ENCODE measurements around the gene MMP8. TPM values are rescaled to one million over a fixed set of nuclear protein-coding genes. Genes with fewer than 3 reads are reported as not detected.

The MMP8 gene
- total RNA-seq, 1 experiment from 2014 or later: not detected

GRCh38 chr11:102722821-102723220 is 1.9 kb downstream of the MMP8 start (continued):
- no peak for TF ChIP-seq REST (IDR thresholded peaks at IDR 0.05; ENCODE audit: low read depth)

- H2AFZ ChIP-seq (ENCODE audit: low read depth, low read length, poor library complexity, severe bottlenecking): no peak overlapping the region
- H3K4me3 ChIP-seq (replicated peaks in 1 of 2; ENCODE audit: low read depth in 1 of 2, low read length in 2 of 2): no peak overlapping the region
- TF ChIP-seq TCF7L2 (IDR thresholded peaks at IDR 0.05; ENCODE audit: borderline replicate concordance, extremely low read depth, insufficient read depth, insufficient read length): no peak
- TF ChIP-seq SRF (IDR thresholded peaks at IDR 0.05; ENCODE audit: low read depth): no peak
- TF ChIP-seq MAX (IDR thresholded peaks at IDR 0.05): no peak
- TF ChIP-seq CBX3 (IDR thresholded peaks at IDR 0.05; ENCODE audit: low read depth): no peak
- no peak for TF ChIP-seq CEBPB (IDR thresholded peaks at IDR 0.05; ENCODE audit: low read depth)
- no peak for TF ChIP-seq REST (IDR thresholded peaks at IDR 0.05; ENCODE audit: low read depth)
- TF ChIP-seq EZH2 (IDR thresholded peaks at IDR 0.05): no peak
- no peak for TF ChIP-seq RAD21 (IDR thresholded peaks at IDR 0.05; ENCODE audit: low read depth)
- no peak for TF ChIP-seq FOSL1 (IDR thresholded peaks at IDR 0.05; ENCODE audit: low read depth)
- ChIA-PET RAD21 (ENCODE audit: low non-redundant PET in 1 of 2, low total read pairs in 2 of 2, uncharacterized antibody in 2 of 2, unreplicated experiment in 2 of 2) (no interaction called here), POLR2A (no interaction called here), CTCF (no interaction called here)
- no peaks in the 10 kb centered on the region for H3K4me1 ChIP-seq (ENCODE audit: control insufficient read depth in 1 of 2, insufficient read depth in 2 of 2, low read length in 2 of 2)
- H3K4me2 ChIP-seq (ENCODE audit: low read length): no peak overlapping the region
- no peak overlapping the region for H3K9ac ChIP-seq (ENCODE audit: low read length)
- H3K36me3 ChIP-seq (ENCODE audit: control insufficient read depth in 1 of 2, insufficient read depth in 2 of 2, low read length in 2 of 2): no peaks in the 10 kb centered on the region
- no peaks in the 10 kb centered on the region for H3K9me3 ChIP-seq (ENCODE audit: control insufficient read depth in 1 of 2, insufficient read depth in 1 of 2, low read depth in 1 of 2, low read length in 2 of 2)
- H4K20me1 ChIP-seq (ENCODE audit: insufficient read depth): no peaks in the 10 kb centered on the region
- ATAC-seq (no peak), DNase-seq (ENCODE audit: low read depth, low spot score) (no peak)
- no peaks in the 10 kb centered on the region for H3K27me3 ChIP-seq (ENCODE audit: insufficient read depth, low read length)
- H3K79me2 ChIP-seq (ENCODE audit: insufficient read depth, low read length): no peaks in the 10 kb centered on the region
- H3K9me2 ChIP-seq (ENCODE audit: insufficient read depth): no peaks in the 10 kb centered on the region
- H3K27ac ChIP-seq (ENCODE audit: low read depth, low read length): no peak overlapping the region
- intact Hi-C loops (cut with micrococcal nuclease): no loop called here
- BruUV-seq (replicated peaks): no TSS peak
These were observed 5.0 kb downstream of the MMP8 start for GRCh38 chr11:102719620-102720277.

Data from HCT116 (cell line).